IMR-90 (cell line): ENCODE results near the gene GLS. TPM values are rescaled to one million over a fixed set of nuclear protein-coding genes. Genes with fewer than 3 reads are reported as not detected.

Experiments
- ATAC-seq: fragments of 200-7000 bp; cut with Tn5 transposase; 2 replicates; pipeline ENCODE4 v1.9.1; 2020; ENCODE audit warnings: low read depth, mild to moderate bottlenecking, moderate library complexity
- BruUV-seq: library from RNA; stranded (reverse); fragments of 400-500 nt; replicated peaks from 2 replicates; lab custom pipeline; 2021; lab: Mats Ljungman, UMichigan
- CTCF ChIA-PET: fragments of 300-600 bp; formaldehyde crosslinking; extraction: SDS; loops from one replicate; lab custom pipeline; 2021; ENCODE audit warnings: antibody characterized with exemption; lab: Yijun Ruan, JAX
- POLR2A ChIA-PET: fragments of 300-600 bp; sonication (Branson Sonifier 250); formaldehyde crosslinking; loops from one replicate; lab custom pipeline; 2022; ENCODE audit warnings: antibody characterized with exemption; ENCODE audit not compliant: unreplicated experiment; lab: Charles Lee
- DNase-seq: peaks from one replicate; pipeline ENCODE4 v3.0.0; 2013
- H2AFZ ChIP-seq: replicated peaks from 2 replicates; pipeline ENCODE3; 2013; ENCODE audit warnings: low read length, mild to moderate bottlenecking; ENCODE audit not compliant: poor library complexity
- H2AK5ac ChIP-seq: 2 replicates; pipeline ENCODE4 v1.6.1; 2013; ENCODE audit warnings: low read depth, low read length, inconsistent platforms
- H2AK9ac ChIP-seq: replicated peaks from 2 replicates; pipeline ENCODE3; 2013; ENCODE audit warnings: mild to moderate bottlenecking, low read depth, low read length, moderate library complexity; ENCODE audit not compliant: poor library complexity
- H2BK120ac ChIP-seq: 2 replicates; pipeline ENCODE4 v1.6.1; 2013; ENCODE audit warnings: low read depth, low read length, inconsistent platforms
- H2BK15ac ChIP-seq: 3 replicates; pipeline ENCODE4 v1.6.1; 2013; ENCODE audit warnings: low read depth, low read length, inconsistent platforms
- H2BK20ac ChIP-seq: 2 replicates; pipeline ENCODE4 v1.6.1; 2013; ENCODE audit warnings: low read depth, mild to moderate bottlenecking, inconsistent platforms, low read length, moderate library complexity
- H2BK5ac ChIP-seq: 2 replicates; pipeline ENCODE4 v1.6.1; 2013; ENCODE audit warnings: mild to moderate bottlenecking, low read depth, low read length, inconsistent platforms; ENCODE audit not compliant: poor library complexity, severe bottlenecking
- H3K14ac ChIP-seq: replicated peaks from 2 replicates; pipeline ENCODE4 v1.6.1; 2013; ENCODE audit warnings: low read depth, low read length, inconsistent platforms
- H3K18ac ChIP-seq: 2 replicates; pipeline ENCODE4 v1.6.1; 2013; ENCODE audit warnings: low read depth, low read length, control low read depth
- H3K23ac ChIP-seq: 2 replicates; pipeline ENCODE4 v1.6.1; 2013; ENCODE audit warnings: low read depth, low read length, inconsistent platforms
- H3K27ac ChIP-seq: 2 replicates; pipeline ENCODE4 v1.5.1; 2013; ENCODE audit warnings: mild to moderate bottlenecking, control low read depth, low read length; ENCODE audit not compliant: insufficient read depth
- H3K27me3 ChIP-seq: 2 replicates; pipeline ENCODE4 v1.6.1; 2013; ENCODE audit warnings: low read length; ENCODE audit not compliant: control insufficient read depth, insufficient read depth
- H3K36me3 ChIP-seq: 2 replicates; pipeline ENCODE4 v1.6.1; 2013; ENCODE audit warnings: low read length, mixed read lengths; ENCODE audit not compliant: control insufficient read depth, insufficient read depth
- H3K4ac ChIP-seq: 2 replicates; pipeline ENCODE4 v1.6.1; 2013; ENCODE audit warnings: low read depth, low read length, inconsistent platforms
- H3K4me1 ChIP-seq: 2 replicates; pipeline ENCODE4 v1.6.1; 2013; ENCODE audit warnings: low read length, mixed read lengths; ENCODE audit not compliant: control insufficient read depth, insufficient read depth
- H3K4me2 ChIP-seq: 2 replicates; pipeline ENCODE4 v1.6.1; 2013; ENCODE audit warnings: low read depth, mild to moderate bottlenecking, control low read depth, low read length, moderate library complexity
- H3K4me3 ChIP-seq: 2 replicates; pipeline ENCODE4 v1.5.1; 2013; ENCODE audit warnings: low read depth, mild to moderate bottlenecking, control low read depth, low read length, moderate library complexity; ENCODE audit not compliant: insufficient read depth
- H3K56ac ChIP-seq: 2 replicates; pipeline ENCODE4 v1.6.1; 2013; ENCODE audit warnings: low read length, inconsistent platforms; ENCODE audit not compliant: insufficient read depth; ENCODE audit errors: extremely low read depth
- H3K79me1 ChIP-seq, 2 experiments: 2 replicates each; pipeline ENCODE4 v1.6.1; 2013; ENCODE audit warnings: low read length in 2 of 2, inconsistent platforms in 1 of 2, low read depth in 1 of 2
- H3K9ac ChIP-seq: 2 replicates; pipeline ENCODE4 v1.6.1; 2013; ENCODE audit warnings: low read depth, low read length, control low read depth
- H3K9me1 ChIP-seq: 2 replicates; pipeline ENCODE4 v1.6.1; 2013; ENCODE audit warnings: low read length, inconsistent platforms; ENCODE audit not compliant: insufficient read depth
- H3K9me3 ChIP-seq: 2 replicates; pipeline ENCODE4 v1.6.1; 2013; ENCODE audit warnings: low read length; ENCODE audit not compliant: control insufficient read depth, insufficient read depth
- H4K20me1 ChIP-seq: 2 replicates; pipeline ENCODE4 v1.6.1; 2013; ENCODE audit warnings: low read length, inconsistent platforms; ENCODE audit not compliant: insufficient read depth
- H4K5ac ChIP-seq: 2 replicates; pipeline ENCODE4 v1.6.1; 2013; ENCODE audit warnings: mild to moderate bottlenecking, low read depth, low read length, control low read depth
- H4K8ac ChIP-seq, 2 experiments: 2 replicates each; pipeline ENCODE4 v1.6.1; 2013; ENCODE audit warnings: low read depth in 2 of 2, low read length in 2 of 2, control low read depth in 1 of 2, inconsistent platforms in 1 of 2
- H4K91ac ChIP-seq: 2 replicates; pipeline ENCODE4 v1.6.1; 2013; ENCODE audit warnings: low read depth, low read length, inconsistent platforms; ENCODE audit not compliant: insufficient read depth
- BHLHE40 ChIP-seq: fragments of 150-350 bp; IDR thresholded peaks from 2 replicates; pipeline ENCODE4 v1.6.1; 2016; ENCODE audit warnings: mild to moderate bottlenecking, low read depth, low read length
- CHD1 ChIP-seq: IDR thresholded peaks from 2 replicates; pipeline ENCODE4 v1.6.1; 2012; ENCODE audit warnings: low read depth, low read length, improper control_type of control experiment
- FOS ChIP-seq: fragments of 150-350 bp; IDR thresholded peaks from 2 replicates; pipeline ENCODE4 v1.6.1; 2016; ENCODE audit warnings: low read depth, low read length
- MAFK ChIP-seq: IDR thresholded peaks from 2 replicates; pipeline ENCODE4 v1.6.1; 2012; ENCODE audit warnings: low read depth, low read length, improper control_type of control experiment
- MAZ ChIP-seq: IDR thresholded peaks from 2 replicates; pipeline ENCODE4 v1.6.1; 2012; ENCODE audit warnings: low read depth, mild to moderate bottlenecking, low read length, improper control_type of control experiment, moderate library complexity, borderline replicate concordance
- MXI1 ChIP-seq: IDR thresholded peaks from 2 replicates; pipeline ENCODE4 v1.6.1; 2012; ENCODE audit warnings: low read depth, mild to moderate bottlenecking, low read length, moderate library complexity, borderline replicate concordance
- NFE2L2 ChIP-seq: fragments of 150-350 bp; IDR thresholded peaks from 2 replicates; pipeline ENCODE4 v1.6.1; 2016; ENCODE audit warnings: low read depth, mild to moderate bottlenecking, low read length
- RAD21 ChIP-seq: IDR thresholded peaks from 2 replicates; pipeline ENCODE4 v1.6.1; 2012; ENCODE audit warnings: low read length, improper control_type of control experiment
- RCOR1 ChIP-seq: IDR thresholded peaks from 2 replicates; pipeline ENCODE4 v1.6.1; 2012; ENCODE audit warnings: mild to moderate bottlenecking, low read length, improper control_type of control experiment; ENCODE audit not compliant: insufficient replicate concordance
- RFX5 ChIP-seq: IDR thresholded peaks from 2 replicates; pipeline ENCODE4 v1.8.0; 2012; ENCODE audit warnings: low read depth, mild to moderate bottlenecking, low read length, moderate library complexity
- WGBS, 2 experiments: methylation state at CpG; one replicate each; pipeline versions ENCODE4 v1.1.5 to v1.1.7; 2013; ENCODE audit warnings: missing lambda C conversion rate in 2 of 2; ENCODE audit not compliant: insufficient read length in 1 of 2; ENCODE audit errors: extremely low coverage in 2 of 2; 5-methylcytosine and 5-hydroxymethylcytosine counted together
- dilution Hi-C: fragments of 300-500 bp; cut with HindIII; formaldehyde crosslinking; loops from one replicate; pipeline ENCODE4 v1.14.3; 2018; ENCODE audit warnings: low sequenced_read_pairs; ENCODE audit not compliant: unreplicated experiment
- in situ Hi-C: fragments of 300-500 bp; cut with MboI; formaldehyde crosslinking; loops from 3 replicates; pipeline ENCODE4 v1.14.3; 2019; ENCODE audit warnings: low sequenced_read_pairs, inconsistent platforms, mixed read lengths
- intact Hi-C: fragments of 100-400 bp; cut with micrococcal nuclease; formaldehyde crosslinking; loops from 2 replicates; pipeline ENCODE4 v1.10.0; 2022
- polyA plus RNA-seq, 3 experiments: library from polyadenylated mRNA; depleted of rRNA; stranded (reverse); fragments of >200 nt; gene quantifications; 2 replicates each; pipeline ENCODE4 v1.2.3, GENCODE V29; 2012; ENCODE audit warnings: low replicate concordance in 1 of 3
- total RNA-seq: library from RNA; depleted of rRNA; stranded (reverse); fragments of >200 nt; gene quantifications from 2 replicates; pipeline ENCODE4 v1.2.3, GENCODE V29; 2012
- TF ChIP-seq, protein P1 (sequence below): fragments of 150-350 bp; IDR thresholded peaks from 2 replicates; pipeline ENCODE4 v1.6.1; 2016; ENCODE audit warnings: low read depth, mild to moderate bottlenecking, low read length, moderate library complexity, borderline replicate concordance
- TF ChIP-seq, protein P2 (sequence below): conservative IDR thresholded peaks from 2 replicates; pipeline ENCODE4 v1.5.1; 2012; ENCODE audit warnings: mild to moderate bottlenecking, low read depth, low read length, improper control_type of control experiment

Gene GLS
- total and polyA plus RNA-seq, 2 of the 4 experiments (the other 2 are of a cell fraction), result 87.5 to 130 TPM

DNA sequence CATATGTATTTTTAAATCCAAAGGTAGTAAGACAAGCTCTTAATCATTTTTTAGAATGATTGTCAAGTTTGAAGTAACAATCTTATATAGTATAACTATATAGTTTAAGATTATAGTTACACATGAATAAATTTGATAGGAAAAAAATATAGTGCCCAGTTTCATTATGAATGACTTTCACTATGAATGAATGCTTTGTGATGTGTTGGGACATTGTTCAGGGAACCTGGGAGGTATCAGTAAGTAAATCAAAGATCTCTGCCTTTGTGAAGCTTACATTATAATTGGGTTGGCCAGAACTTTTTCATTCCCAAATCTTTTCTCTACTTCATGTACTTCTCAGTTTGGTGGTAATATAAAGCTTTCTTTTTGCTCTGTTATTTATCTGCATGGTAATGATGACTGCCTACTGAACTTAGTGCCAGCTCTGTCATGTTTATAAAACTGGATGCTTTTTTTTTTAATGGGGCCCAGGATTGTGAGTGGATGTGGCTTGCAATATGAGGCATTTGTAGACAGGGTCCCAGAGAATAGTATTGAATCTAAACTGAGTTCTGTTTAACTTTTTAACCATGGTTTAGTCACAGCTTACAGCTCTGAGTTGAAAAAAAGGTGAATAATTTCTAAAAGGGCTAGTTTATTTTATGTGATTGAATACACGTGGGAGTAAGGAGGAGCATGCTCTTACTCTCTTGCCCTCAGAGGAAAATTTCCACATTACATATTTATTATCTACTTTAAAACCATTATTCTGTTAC, 23.3 kb downstream of the GLS start (continued):
- TF ChIP-seq NFE2L2, result no peak

DNA sequence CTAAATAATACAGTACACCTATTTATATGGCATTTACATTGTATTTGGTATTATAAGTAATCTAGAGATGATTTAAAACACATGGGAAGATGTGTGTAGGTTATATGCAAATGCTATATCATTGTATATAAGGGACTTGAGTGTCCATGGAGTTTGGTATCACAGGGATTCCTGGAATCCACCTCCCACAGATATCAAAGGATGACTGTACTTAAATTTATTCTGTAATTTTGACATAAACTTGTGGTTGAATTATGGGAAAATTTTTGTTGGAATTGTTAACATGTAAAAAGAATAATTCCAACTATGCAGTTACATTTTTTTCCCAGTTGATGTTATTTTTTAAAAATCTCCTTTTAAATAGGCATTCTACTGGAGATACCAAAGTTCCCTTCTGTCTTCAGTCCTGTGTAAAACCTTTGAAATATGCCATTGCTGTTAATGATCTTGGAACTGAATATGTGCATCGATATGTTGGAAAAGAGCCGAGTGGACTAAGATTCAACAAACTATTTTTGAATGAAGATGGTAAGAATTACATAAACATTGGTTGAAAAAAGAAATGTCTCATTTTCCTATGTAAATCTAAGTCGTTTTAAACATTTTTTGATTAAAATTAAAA, 24.1 kb downstream of the GLS start:
- ATAC-seq (peak; percentile 65), DNase-seq (peak; percentile 73)
- peaks cover 7% of the 10 kb centered on the region for H3K36me3 ChIP-seq
- H2BK5ac ChIP-seq, result peak overlapping the region; percentile 93
- dilution Hi-C loops (no loop called here), intact Hi-C loops (loop anchor here (2.0 kb wide), 1 partner anchor 16 kb away; no protein-coding TSS in a partner anchor), in situ Hi-C loops (no loop called here)
- POLR2A ChIA-PET, result no interaction called here
- no peak overlapping the region for H2BK20ac ChIP-seq
- CTCF ChIA-PET, result interaction anchor here (1.2 kb wide), 1 partner anchor 16 kb away, joined by 4 read pairs; no protein-coding TSS in a partner anchor
- H4K5ac ChIP-seq, result no peak overlapping the region
- peaks cover 7 to 30% of the 10 kb centered on the region in 2 experiments; a peak in 3 of 4 replicates for H3K79me1 ChIP-seq
- no peak overlapping the region for H2AK9ac ChIP-seq
- H3K27ac ChIP-seq, result no peak overlapping the region; the same call in 1 of the 2 replicates
- no peaks in the 10 kb centered on the region for H3K9me3 ChIP-seq
- no peak overlapping the region for H2AFZ ChIP-seq
- H3K23ac ChIP-seq, result no peak overlapping the region
- H3K4me2 ChIP-seq, result no peak overlapping the region
- no CpG with 5 or more reads among the region's 3 CpGs for WGBS, 2 experiments
- peaks cover 8% of the 10 kb centered on the region; the same call in 1 of the 2 replicates for H4K20me1 ChIP-seq
- H2AK5ac ChIP-seq, result no peak overlapping the region
- H3K14ac ChIP-seq, result no peak overlapping the region
- no peak overlapping the region for H3K56ac ChIP-seq
- no peak overlapping the region for H3K9ac ChIP-seq
- no peaks in the 10 kb centered on the region for H3K9me1 ChIP-seq
- 0 out of 2 replicates have a peak overlapping the region, but pooled peaks have one; percentile 25 for H3K4ac ChIP-seq
- no peaks in the 10 kb centered on the region for H3K27me3 ChIP-seq
- H2BK15ac ChIP-seq, result no peak overlapping the region
- peak overlapping the region; percentile 60; the same call in 1 of the 2 replicates for H3K18ac ChIP-seq
- H4K8ac ChIP-seq, result no peak overlapping the region
- no TSS peak for BruUV-seq
- H3K4me1 ChIP-seq, result peaks cover 6% of the 10 kb centered on the region; the same call in 1 of the 2 replicates
- no peak overlapping the region for H4K91ac ChIP-seq
- H3K4me3 ChIP-seq, result no peak overlapping the region
- no peak overlapping the region for H2BK120ac ChIP-seq
- TF ChIP-seq RAD21 (no peak), FOS (no peak), MAFK (no peak), CHD1 (no peak), RCOR1 (no peak), RFX5 (no peak), MAZ (no peak), BHLHE40 (no peak), MXI1 (no peak)
- TF ChIP-seq, protein P1, sequence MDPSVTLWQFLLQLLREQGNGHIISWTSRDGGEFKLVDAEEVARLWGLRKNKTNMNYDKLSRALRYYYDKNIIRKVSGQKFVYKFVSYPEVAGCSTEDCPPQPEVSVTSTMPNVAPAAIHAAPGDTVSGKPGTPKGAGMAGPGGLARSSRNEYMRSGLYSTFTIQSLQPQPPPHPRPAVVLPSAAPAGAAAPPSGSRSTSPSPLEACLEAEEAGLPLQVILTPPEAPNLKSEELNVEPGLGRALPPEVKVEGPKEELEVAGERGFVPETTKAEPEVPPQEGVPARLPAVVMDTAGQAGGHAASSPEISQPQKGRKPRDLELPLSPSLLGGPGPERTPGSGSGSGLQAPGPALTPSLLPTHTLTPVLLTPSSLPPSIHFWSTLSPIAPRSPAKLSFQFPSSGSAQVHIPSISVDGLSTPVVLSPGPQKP, result no peak
- TF ChIP-seq, protein P2, sequence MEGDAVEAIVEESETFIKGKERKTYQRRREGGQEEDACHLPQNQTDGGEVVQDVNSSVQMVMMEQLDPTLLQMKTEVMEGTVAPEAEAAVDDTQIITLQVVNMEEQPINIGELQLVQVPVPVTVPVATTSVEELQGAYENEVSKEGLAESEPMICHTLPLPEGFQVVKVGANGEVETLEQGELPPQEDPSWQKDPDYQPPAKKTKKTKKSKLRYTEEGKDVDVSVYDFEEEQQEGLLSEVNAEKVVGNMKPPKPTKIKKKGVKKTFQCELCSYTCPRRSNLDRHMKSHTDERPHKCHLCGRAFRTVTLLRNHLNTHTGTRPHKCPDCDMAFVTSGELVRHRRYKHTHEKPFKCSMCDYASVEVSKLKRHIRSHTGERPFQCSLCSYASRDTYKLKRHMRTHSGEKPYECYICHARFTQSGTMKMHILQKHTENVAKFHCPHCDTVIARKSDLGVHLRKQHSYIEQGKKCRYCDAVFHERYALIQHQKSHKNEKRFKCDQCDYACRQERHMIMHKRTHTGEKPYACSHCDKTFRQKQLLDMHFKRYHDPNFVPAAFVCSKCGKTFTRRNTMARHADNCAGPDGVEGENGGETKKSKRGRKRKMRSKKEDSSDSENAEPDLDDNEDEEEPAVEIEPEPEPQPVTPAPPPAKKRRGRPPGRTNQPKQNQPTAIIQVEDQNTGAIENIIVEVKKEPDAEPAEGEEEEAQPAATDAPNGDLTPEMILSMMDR, result no peak
